Measurements from ENCODE around the gene SPTSSA.
"Not testable (repeated sequence)": the region's sequence is repeated elsewhere in the genome, so short reads cannot be mapped to it uniquely, and the experiment has no call there.

The SPTSSA gene, protein sequence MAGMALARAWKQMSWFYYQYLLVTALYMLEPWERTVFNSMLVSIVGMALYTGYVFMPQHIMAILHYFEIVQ

DNA sequence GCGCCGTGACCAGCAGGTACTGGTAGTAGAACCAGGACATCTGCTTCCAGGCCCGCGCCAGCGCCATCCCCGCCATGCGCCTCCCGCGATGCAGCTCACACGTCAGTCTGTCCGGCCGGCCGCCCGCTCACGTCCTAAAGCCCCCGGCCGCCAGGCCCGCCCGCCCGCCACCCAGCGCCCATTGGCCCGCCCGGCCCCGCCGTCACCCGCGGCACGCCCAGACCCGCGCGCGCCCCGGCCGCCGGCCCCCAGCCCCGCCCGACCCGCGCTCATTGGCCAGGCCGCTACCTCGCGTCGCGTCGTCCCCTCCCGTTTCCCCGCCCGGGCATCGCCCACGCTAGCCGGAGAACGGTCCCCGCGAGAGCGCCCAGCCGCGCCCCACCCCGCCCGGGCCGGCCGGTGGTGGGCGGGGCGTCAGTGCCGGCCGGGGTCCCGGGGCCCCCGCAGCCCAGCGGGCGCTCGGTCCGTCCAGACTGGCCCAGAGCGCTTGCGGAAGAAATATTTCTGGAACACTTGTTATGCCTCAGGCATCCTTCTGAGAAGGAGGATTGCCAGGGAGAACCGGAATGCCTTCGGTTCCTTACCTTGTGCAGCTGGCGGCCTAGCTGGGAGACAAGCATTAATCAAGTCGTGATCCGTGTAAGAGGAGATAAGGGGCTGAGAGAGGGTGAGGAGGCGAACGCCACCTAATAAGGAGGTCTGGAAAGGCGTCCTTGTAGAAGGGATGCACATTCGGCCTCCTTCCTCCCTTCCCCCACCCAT lies at the start of gene SPTSSA:
Gene SPTSSA, minus strand, starts transcription at position 109 of the 762 bp plus-strand sequence. Its CDS starts 33 bp downstream, at position 76.
- DNase-seq = peak; percentile 91

DNA sequence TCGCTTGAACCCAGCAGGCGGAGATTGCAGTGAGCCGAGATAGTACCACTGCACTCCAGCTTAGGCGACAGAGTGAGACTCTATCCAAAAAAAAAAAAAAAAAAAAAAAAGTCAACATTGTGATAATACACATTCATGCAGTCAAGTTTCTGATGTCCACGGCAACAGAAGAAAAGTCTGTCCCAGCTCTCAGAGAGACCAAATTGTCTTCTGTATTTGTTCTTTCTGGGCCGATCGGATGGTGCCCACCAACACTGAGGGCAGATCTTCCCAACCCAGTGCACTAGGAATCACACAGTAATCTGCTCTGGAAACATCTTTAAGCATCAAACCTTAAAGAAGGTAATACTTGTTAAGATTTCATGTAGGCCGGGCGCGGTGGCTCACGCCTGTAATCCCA lies 45.8 kb upstream of the SPTSSA start:
- DNase-seq = no peak

DNA sequence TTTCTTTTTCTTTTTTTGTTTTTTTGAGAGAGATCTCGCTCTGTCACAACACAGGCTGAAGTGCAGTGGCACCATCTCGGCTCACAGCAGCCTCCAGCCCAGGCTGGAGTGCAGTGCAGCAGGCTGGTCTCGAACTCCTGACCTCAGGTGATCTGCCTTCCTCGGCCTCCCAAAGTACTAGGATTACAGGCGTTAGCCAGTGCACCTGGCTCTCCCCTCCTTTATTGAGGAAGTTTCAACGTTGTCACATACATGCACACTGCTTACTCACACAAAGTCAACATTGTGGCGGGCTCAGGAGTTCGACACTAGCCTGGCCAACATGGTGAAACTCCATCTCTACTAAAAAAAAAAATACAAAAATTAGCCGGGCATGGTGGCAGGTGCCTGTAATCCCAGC lies 45.4 kb upstream of the SPTSSA start:
- DNase-seq = no peak

DNA sequence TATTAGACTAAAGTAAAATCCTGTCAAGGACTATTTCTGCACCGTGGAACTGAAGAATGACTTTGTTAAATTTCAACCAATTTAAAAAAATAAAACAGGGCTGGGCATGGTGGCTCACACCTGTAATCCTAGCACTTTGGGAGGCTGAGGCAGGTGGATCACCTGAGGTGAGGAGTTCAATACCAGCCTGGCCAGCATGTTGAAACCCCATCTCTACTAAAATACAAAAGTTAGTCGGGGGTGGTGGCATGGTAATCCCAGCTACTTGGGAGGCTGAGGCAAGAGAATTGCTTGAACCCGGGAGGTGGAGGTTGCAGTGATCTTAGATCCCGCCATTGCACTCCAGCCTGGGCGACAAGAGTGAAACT lies 43.1 kb upstream of the SPTSSA start:
- not testable (repeated sequence) for DNase-seq

DNA sequence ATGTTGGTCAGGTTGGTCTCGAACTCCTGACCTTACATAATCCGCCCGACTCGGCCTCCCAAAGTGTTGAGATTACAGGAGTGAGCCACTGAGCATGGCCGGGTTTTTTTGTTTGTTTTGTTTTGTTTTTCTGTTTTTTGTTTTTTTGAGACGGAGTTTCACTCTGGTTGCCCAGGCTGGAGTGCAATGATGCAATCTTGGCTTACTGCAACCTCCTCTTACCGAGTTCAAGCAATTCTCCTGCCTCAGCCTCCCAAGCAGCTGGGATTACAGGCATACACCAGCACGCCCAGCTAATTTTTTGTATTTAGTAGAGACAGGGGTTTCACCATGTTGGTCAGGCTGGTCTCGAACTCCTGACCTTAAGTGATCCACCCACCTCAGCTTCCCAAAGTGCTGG lies 42.0 kb upstream of the SPTSSA start:
- DNase-seq = not testable (repeated sequence)

DNA sequence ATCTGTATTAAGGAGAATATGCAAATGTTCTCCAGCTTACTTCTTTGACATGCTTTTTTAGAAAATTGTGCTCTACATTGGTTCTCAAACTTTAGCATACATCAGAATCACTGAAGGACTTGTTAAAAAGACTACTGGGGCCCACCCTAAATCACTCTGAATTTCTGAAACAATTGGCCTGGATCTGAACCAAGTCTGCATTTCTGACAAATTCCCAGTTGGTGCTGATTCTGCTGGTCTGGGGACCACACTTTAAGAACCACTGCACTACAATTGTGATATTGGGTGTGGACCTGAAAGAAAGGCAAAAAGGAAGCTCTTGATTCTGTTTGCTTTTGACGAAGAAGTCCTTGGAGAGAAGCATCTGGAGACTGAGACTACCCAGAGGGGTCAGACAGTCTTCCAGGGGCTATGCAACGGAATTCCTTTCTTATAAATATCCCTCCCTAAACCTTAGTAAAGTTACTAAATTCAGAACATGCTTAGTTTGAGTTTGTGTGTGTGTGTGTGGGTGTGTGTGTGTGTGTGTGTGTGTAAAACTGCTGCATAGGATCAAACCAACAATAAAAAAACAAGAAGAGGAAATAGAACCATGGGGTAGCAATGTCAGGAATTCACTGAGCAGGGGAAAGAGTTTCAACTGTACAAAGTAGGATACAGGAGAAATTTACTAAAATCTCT lies 40.6 kb upstream of the SPTSSA start:
- DNase-seq = no peak

DNA sequence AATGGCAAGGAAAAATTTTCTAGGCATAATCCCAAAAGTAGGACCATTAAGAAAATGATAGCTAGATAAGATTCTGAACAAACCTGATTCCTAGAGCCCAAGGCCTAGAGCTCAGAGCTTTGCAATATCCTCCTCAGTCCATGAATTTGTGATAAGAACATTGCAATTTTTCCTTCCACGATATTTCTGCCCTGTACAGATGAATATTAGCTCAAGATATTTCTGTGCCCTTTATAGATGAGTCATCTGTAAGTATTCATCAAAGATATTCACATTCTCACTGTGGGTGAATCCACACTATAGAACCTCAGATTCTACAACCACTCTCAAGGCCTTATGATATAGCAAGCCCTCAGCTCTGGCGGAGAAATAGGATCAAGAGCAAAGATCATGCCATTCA lies 40.0 kb upstream of the SPTSSA start:
- no peak for DNase-seq

DNA sequence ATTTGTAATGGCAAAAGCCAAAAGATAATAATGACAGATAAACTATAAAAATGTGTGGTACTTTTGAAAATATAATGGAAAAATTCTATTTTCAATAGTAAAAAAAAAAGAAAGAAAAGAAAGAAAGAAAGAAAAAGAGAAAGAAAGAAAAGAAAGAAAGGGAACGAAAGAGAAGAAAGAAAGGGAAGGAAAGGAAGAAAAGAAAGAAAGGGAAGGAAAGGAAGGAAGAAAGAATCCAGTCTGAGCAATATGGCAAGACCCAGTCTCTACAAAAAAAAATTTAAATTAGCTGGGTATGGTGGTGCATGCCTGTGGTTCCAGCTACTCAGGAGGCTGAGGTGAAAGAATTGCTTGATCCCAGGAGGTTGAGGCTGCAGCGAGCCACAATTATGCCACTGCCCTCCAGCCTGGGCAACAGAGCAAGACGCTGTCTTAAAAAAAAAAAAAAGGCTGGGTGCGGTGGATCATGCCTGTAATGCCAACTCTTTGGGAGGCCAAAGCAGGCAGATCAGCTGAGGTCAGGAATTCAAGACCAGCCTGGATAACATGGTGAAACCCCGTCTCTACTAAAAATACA lies 39.1 kb upstream of the SPTSSA start:
- DNase-seq = no peak

DNA sequence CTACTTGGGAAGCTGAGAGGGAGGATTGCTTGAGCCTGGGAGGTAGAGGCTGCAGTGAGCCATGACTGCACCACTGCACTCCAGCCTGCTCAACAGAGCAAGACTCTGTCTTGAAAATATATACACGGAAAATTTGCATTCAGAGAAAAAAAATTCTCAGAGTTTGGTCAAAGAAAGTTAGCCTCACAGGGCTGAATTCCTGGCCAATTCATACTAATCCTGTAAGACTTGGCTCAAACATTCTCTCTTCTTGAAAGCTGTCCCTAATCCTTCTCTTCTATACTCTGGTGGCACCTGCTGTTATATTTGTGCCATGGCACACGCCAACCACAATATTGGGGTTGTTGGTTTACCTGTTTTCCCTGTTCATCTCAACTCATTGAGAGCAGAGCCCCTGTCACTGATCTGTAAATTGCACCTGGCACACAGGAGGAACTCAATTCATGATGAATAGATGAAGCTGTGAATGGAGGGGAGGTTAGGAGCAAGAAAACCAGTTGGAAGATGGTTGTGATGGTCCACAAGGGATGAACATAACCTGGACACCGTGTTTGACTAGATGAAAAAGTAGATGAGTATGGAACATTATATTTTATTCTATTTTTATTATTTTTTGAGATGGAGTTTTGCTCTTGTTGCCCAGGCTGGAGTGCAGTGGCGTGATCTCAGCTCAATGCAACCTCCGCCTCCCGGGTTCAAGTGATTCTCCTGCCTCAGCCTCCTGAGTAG lies 36.8 kb upstream of the SPTSSA start:
- DNase-seq = no peak

DNA sequence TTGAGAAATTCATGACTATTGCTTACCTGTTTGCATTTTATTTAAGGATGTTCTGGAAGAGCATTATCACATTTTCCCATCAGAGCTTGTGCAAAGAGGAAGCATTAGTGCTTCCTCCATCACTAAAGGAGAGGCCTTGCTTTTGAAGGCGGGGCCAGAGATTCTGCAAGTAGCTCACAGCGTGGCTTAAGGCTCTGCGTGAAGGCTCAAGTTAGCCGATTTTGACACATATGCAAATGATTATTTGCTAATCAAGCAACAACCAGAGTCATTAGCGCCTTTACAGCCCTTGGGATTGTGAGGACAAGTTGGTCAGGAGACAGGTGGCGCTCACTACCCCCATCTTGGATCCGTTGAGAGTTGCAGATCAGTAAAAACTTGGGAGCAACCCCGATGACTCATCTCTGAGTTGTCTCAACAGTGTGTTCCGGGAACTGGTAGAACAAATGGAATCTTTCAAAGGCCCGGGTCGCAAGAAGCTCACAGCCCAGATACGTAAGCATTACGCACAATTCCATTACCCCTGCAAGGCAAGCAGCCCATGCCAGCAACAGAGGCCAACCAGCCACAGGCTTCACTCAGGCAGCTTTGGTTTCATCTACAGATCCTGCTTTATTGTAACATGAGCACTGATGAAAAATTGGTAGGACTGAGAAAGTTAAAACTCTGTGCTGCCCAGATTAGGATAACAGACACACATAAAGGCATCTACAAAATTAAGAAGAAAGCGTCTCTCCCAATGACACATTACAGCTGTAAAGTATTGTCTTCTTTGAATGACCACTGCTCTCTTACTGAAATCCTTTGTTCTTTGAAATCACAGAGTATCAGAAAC lies 34.9 kb upstream of the SPTSSA start:
- no peak for DNase-seq

DNA sequence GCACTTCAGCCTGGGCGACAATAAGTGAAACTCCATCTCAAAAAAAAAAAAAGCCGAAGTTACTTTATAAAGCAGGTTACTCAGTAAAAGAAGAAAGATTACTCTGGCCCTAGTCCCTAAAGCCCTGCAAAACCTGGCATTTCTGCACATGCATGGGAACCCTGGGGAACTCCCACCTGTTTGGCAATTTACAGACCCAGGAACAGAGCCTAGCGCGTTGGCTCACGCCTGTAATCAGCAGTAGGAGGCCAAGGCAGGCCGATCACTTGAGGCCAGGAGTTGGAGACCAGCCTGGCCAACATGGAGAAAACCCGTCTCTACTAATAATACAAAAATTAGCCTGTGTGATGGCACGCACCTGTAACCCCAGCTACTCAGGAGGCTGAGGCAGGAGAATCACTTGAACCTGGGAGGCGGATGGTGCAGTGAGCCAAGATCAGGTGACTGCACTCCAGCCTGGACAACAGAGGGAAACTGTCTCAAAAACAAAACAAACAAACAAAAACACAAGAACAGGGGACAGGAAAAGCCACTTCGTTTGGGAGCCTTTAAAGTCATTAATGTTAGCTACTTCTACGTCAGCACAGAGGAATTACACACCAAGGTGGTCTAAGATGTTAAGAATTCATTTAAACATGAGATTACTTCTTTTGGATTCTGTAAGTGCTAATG lies 34.1 kb upstream of the SPTSSA start:
- no peak for DNase-seq

DNA sequence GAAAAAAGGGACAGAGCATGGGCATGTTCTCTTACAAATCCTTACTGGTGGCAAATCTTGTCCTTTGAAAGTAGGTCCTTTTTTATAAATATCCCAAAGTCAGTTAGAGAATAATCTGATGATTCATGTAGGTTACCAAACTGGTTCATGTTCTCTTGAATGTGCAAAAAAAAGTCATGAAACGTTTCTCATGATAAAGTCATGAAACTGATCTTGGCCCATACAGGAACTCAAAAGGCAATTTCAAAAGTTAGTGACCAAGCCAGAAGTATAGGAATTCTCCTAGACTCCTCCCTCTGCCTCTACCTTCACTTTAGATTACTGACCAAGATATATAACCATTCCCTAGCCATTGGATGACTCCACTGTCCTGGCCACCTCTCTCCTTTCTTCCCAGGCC lies 27.3 kb upstream of the SPTSSA start:
- DNase-seq = no peak

DNA sequence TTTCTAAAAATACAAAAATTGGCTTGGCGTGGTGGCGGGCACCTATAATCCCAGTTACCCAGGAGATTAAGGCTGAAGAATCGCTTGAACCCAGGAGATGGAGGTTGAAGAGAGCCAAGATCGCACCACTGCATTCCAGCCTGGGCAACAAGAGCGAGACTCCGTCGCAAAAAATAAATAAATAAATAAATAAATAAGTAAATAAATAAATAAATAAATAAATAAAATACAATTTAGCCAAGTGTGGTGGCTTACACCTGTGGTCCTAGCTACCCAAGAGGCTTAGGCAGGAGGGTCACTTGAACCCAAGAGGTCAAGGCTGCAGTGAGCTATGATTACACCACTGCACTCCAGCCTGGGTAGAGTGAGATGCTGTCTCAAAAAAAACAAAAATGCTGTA lies 26.5 kb upstream of the SPTSSA start:
- no peak for DNase-seq

DNA sequence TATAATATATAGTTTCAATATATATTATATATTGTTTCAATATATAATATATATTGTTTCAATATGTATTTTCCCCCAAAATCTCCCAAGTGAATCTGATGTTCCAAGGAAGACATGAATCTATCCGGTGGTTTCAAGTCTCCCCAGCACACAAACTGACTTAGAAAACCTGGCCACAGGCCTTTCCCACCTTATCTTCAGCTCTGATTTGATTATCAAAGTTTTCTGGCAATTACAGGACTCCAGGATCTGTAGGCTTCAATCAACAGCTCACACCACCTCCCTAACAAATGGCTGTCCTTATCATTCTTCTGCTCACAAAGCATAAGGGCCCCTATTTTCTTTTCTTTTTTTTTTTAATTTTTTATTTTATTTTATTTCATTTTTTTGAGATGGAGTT lies 22.7 kb upstream of the SPTSSA start:
- no peak for DNase-seq

DNA sequence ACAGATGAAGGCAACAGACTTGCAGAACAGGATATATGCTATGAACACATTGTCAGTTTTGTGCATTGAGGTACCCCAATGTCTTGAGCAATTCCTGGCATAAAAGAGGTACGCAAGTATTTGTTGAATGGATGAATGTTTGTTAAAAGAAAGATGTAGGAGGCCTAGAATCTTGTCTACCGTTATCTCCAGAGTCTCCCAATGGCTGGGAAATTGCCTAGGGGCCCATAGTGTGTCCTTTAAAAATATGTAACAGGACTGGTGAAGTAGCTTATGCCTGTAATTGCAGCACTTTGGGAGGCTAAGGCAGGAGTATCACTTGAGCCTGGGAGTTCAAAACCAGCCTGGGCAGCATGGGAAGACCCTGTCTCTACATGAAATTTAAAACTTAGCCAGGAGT lies 20.4 kb upstream of the SPTSSA start:
- no peak for DNase-seq

DNA sequence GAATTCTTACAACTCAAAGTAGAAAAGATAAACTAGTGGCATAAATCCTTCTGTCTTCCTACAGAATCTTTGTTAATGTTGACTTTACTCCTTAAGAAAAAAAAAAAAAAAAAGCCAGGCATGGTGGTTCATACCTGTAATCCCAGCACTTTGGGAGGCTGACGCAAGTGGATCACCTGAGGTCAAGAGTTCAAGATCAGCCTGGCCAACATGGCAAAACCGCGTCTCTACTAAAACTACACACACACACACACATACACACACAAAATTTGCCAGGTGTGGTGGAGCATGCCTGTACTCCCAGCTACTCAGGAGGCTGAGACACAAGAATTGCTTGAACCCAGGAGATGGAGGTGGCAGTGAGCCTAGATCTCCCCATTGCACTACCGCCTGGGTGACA lies 17.7 kb upstream of the SPTSSA start:
- no peak for DNase-seq

DNA sequence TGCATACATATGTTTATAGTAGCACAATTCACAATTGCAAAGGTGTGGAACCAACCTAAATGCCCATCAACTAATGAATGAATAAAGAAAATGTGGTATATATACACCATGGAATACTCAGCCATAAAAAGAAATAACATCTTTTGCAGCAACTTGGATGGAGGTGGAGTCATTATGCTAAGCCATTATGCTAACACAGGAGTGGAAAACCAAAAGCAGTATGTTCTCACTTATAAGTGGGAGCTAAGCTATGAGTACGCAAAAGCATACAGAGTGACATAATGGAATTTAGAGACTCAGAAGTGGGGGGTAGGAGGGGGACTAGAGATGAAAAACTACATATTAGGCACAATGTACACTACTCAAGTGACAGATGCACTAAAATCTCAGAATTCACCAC lies 16.2 kb upstream of the SPTSSA start:
- no peak for DNase-seq

DNA sequence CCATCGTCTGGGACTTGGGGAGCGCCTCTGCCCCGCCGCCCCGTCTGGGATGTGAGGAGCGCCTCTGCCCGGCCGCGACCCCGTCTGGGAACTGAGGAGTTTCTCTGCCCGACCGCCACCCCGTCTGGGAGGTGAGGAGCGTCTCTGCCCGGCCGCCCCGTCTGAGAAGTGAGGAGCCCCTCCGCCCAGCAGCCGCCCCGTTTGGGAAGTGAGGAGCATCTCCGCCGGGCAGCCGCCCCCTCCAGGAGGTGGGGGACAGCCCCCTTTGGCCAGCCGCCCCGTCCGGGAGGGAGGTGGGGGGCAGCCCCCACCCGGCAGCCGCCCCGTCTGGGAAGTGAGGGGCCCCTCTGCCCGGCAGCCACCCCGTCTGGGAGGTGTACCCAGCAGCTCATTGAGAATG lies 14.0 kb upstream of the SPTSSA start:
- DNase-seq = not testable (repeated sequence)

DNA sequence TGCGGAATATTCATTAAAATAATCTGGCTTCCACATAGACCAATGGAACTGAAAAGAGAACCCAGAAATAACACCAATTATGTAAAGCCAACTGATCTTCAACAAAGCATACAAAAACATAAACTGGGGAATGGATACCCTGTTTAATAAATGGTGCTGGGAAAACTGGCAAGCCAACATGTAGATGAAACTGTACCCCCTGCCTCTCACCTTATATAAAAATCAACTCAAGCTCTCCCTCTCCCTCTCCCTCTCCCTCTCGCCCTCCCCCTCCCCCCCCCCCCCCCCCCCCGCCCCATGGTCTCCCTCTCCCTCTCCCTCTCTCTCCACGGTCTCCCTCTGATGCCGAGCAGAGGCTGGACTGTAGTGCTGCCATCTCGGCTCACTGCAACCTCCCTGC lies 13.1 kb upstream of the SPTSSA start:
- no peak for DNase-seq

DNA sequence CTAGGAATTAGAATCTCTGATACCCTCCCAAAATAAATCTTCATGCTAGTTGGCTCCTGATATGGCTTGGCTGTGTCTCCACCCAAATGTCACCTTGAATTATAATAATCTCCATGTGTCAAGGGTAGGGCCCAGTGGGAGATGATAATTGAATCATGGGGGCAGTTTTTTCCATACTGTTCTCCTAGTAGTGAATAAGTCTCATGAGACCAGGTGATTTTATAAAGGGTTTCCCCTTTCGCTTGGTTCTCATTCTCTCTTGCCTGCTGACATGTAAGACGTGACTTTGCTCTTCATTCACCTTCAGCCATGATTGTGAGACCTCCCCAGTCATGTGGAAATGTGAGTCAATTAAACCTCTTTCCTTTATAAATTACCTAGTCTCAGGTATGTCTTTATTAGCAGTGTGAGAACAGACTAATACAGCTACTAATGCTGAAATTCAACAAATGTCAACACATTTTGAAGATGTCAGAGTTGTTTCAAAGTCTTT lies 12.2 kb upstream of the SPTSSA start:
- DNase-seq = no peak

DNA sequence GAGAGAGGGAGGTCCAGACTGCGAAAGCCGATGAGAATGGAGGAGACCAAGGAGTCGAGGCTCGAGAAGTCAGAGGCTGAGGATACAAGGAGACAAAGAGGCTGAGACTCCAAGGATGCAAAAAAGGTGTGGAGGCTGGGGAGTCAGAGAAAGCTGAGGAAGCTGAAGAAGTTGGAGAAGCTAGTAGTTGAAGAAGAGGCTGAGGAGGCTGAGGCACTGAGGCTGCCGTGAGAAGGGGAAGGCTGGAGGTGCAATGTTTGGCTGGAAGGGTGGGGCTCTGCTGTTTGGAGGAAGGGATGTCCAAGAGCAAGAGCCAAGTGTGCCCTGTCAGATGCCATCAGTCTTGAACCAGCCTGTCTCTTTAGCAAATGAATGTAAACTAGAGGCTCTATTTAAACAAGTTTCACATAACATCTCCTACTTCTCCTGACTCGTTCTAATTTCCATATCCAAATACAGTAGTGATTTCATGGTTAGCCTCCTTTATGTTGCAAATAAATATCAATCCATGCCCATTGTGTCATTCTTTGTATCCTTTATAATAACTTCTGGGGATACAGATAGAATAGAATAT lies 10.8 kb upstream of the SPTSSA start:
- no peak for DNase-seq
